ENCODE measurements around the gene GPR55. TPM values are rescaled to one million over a fixed set of nuclear protein-coding genes. Genes with fewer than 3 reads are reported as not detected.
A peak's percentile ranks its signal among the peaks of the same experiment; 100 is the strongest.
"Not testable (repeated sequence)": the region's sequence is repeated elsewhere in the genome, so short reads cannot be mapped to it uniquely, and the experiment has no call there.

The GPR55 gene
- total RNA-seq, 4 donors from 2014 or later: 0.61 to 0.88 (median 0.78) TPM

DNA sequence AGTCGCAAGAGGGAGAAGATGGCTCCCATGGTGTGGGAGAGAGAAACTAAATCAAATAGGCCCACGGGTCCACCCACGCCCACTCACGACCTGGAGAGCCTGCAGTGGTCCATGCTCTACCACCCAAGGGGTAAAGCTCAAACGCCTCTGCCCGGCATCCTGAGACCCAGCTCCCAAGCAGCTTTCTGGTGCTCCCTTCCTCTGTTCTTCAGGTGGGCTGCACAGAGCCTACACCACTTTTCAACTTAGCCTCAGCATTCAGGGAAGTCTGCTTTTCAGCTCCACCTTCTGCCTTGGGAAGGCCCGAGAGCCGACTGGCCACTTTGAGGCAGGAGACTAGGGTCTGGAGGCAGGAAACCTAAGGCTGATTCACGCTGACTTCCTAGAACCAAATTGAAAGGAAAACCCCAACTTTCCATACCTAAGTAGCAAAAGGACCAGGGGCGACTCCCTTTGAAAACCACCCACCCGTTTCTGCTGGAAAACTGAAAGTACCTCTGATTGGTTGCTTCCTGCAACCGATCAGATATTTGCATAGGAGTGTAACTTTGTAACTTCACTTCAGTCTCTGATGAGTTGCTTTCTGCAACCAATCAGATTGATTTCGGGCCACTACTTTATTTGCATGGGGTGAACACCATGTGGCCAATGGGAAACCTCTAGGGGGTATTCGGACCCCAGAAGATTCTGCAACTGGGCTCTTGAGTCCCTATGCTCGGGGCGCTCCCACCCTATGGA lies 44.0 kb upstream of the GPR55 start:
- no peaks in the 10 kb centered on the region for H3K4me1 ChIP-seq
- no peaks in the 10 kb centered on the region for H3K36me3 ChIP-seq
- intact Hi-C loops (cut with DNase I): no loop called here
- peak overlapping the region in 1 of 4 donors; percentile 21 for H3K4me3 ChIP-seq
- TF ChIP-seq, protein P1, sequence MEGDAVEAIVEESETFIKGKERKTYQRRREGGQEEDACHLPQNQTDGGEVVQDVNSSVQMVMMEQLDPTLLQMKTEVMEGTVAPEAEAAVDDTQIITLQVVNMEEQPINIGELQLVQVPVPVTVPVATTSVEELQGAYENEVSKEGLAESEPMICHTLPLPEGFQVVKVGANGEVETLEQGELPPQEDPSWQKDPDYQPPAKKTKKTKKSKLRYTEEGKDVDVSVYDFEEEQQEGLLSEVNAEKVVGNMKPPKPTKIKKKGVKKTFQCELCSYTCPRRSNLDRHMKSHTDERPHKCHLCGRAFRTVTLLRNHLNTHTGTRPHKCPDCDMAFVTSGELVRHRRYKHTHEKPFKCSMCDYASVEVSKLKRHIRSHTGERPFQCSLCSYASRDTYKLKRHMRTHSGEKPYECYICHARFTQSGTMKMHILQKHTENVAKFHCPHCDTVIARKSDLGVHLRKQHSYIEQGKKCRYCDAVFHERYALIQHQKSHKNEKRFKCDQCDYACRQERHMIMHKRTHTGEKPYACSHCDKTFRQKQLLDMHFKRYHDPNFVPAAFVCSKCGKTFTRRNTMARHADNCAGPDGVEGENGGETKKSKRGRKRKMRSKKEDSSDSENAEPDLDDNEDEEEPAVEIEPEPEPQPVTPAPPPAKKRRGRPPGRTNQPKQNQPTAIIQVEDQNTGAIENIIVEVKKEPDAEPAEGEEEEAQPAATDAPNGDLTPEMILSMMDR (IDR thresholded peaks at IDR 0.05): no peak
- TF ChIP-seq POLR2A (IDR thresholded peaks at IDR 0.05): peak in 1 of 4 donors; percentile 19
- no peaks in the 10 kb centered on the region for H3K9me3 ChIP-seq
- peak overlapping the region in 1 of 4 donors; percentile 14 for H3K27ac ChIP-seq
- H3K27me3 ChIP-seq: peaks cover 0 to 7% (median 0%) of the 10 kb centered on the region in 4 donors
- DNase-seq: no peak
- 65 to 77% methylated on average over 6 to 16 of the region's 16 CpGs for WGBS, 2 donors

DNA sequence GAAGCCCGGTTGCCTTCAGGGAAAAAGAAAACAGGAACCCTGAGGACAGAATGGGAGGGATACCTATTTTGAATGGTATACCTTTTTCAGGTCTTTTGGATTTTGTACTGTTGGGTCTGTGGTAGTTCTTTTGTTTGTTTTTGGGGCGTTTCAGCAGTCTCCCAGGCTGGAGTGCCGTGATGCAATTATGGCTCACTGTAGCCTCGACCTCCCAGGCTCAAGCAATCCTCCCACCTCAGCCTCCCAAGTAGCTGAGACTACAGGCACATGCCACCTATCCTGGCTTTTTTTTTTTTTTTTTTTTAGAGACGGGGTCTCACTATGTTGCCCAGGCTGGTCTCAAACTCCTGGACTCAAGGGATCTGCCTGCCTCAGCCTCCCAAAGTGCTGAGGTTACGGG lies 43.3 kb upstream of the GPR55 start:
- H3K9me3 ChIP-seq; H3K36me3 ChIP-seq; H3K27me3 ChIP-seq; H3K4me3 ChIP-seq; intact Hi-C loops (cut with DNase I); H3K27ac ChIP-seq; DNase-seq; H3K4me1 ChIP-seq: not testable (repeated sequence)
- WGBS, 2 donors: 80 to 86% methylated on average over 6 of the region's 6 CpGs

DNA sequence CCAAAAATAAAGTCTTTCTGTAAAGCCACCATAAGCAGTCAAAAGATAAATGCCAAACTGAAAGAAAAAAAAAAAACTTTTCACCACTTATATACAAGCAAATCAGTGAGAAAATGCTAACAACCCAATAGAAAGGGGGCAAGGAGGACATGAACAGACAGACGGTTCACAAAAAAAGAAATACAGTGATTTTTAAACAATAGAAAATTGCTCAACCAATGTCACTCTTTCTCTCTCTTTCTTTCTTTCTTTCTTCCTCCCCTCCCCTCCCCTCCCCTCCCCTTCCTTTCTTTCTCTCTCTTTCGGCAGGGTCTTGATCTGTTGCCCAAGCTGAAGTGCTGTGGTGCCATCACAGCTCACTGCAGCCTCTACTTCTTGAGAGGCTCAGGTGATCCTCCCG lies 42.1 kb upstream of the GPR55 start:
- Histone ChIP-seq H3K9me3 (no peaks in the 10 kb centered on the region), H3K27ac (no peak overlapping the region), H3K4me1 (no peaks in the 10 kb centered on the region), H3K4me3 (no peak overlapping the region), H3K36me3 (no peaks in the 10 kb centered on the region), H3K27me3 (peaks cover 0 to 15% (median 0%) of the 10 kb centered on the region in 4 donors)
- intact Hi-C loops (cut with DNase I): no loop called here
- no peak for TF ChIP-seq POLR2A (IDR thresholded peaks at IDR 0.05)
- TF ChIP-seq, protein P1 (IDR thresholded peaks at IDR 0.05): no peak
- DNase-seq: no peak
- 41 to 72% methylated on average over 2 to 3 of the region's 3 CpGs for WGBS, 2 donors

DNA sequence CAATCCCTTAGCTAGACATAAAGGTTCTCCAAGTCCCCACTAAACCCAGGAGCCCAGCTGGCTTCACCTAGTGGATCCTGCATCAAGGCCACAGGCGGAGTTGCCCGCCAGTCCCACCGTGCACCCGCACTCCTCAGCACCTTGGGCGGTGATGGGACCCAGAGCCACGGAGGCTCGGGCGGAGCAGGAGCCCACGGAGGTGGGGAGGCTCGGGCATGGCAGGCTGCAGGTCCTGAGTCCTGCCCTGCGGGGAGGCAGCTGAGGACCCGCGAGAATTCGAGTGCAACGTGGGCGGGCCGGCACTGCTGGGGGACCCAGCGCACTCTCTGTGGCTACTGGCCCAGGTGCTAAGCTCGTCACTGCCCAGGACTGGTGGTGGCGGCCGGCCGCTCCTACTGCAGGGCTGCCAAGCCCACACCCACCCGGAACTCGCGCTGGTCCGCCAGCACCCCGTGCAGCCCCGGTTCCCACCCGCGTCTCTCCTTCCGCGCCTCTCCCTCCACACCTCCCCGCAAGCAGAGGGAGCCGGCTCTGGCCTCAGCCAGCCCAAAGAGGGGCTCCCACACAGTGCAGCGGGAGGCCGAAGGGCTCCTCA lies 39.2 kb upstream of the GPR55 start:
- TF ChIP-seq, protein P1 (IDR thresholded peaks at IDR 0.05): no peak
- no peak for TF ChIP-seq POLR2A (IDR thresholded peaks at IDR 0.05)
- H3K9me3 ChIP-seq: no peaks in the 10 kb centered on the region
- intact Hi-C loops (cut with DNase I): no loop called here
- no peak for DNase-seq
- no peaks in the 10 kb centered on the region for H3K36me3 ChIP-seq
- no peak overlapping the region for H3K4me3 ChIP-seq
- H3K27ac ChIP-seq: no peak overlapping the region
- WGBS, 2 donors: no CpG with 5 or more reads among the region's 36 CpGs
- peaks cover 0 to 41% (median 0%) of the 10 kb centered on the region in 4 donors for H3K27me3 ChIP-seq
- no peaks in the 10 kb centered on the region for H3K4me1 ChIP-seq

- H3K4me1 ChIP-seq: peaks cover 0 to 15% (median 7%) of the 10 kb centered on the region in 3 donors
- H3K36me3 ChIP-seq: no peaks in the 10 kb centered on the region
- H3K27me3 ChIP-seq: peaks cover 0 to 72% (median 0%) of the 10 kb centered on the region in 4 donors
- no peaks in the 10 kb centered on the region for H3K9me3 ChIP-seq
- DNase-seq: no peak
- intact Hi-C loops (cut with DNase I): no loop called here
- TF ChIP-seq, protein P1 (IDR thresholded peaks at IDR 0.05): no peak
- no peak for TF ChIP-seq POLR2A (IDR thresholded peaks at IDR 0.05)
- no peak overlapping the region for H3K27ac ChIP-seq
- 47 to 57% methylated on average over 1 to 3 of the region's 3 CpGs for WGBS, 2 donors
- H3K4me3 ChIP-seq: no peak overlapping the region
These were observed 36.0 kb upstream of the GPR55 start for GRCh38 chr2:230961091-230961491.
